Vagina (tissue), 2 donors: ENCODE measurements around the gene DUSP22. TPM values are rescaled to one million over a fixed set of nuclear protein-coding genes. Genes with fewer than 3 reads are reported as not detected.

ENCODE experiments used
- DNase-seq, 2 donors: peaks; one replicate each; pipeline ENCODE4 v3.0.0-alpha.2; 2017; ENCODE audit errors: extremely low spot score in 2 of 2
- H3K27ac ChIP-seq: fragments of 200-600 bp; sonication (generic); one replicate; pipeline ENCODE4 v1.5.1; 2019
- H3K27me3 ChIP-seq: fragments of 200-600 bp; sonication (generic); one replicate; pipeline ENCODE4 v1.5.1; 2019
- H3K36me3 ChIP-seq, 2 donors: fragments of 200-600 bp; sonication (generic); one replicate each; pipeline ENCODE4 v1.5.1; 2017 to 2019
- H3K4me1 ChIP-seq: fragments of 200-600 bp; sonication (generic); one replicate; pipeline ENCODE4 v1.5.1; 2019
- H3K4me3 ChIP-seq, 2 donors: fragments of 200-600 bp; sonication (generic); 1 replicate in 1 of 2; 2 replicates in 1 of 2; pipeline ENCODE4 v1.5.1; 2016 to 2019
- H3K9me3 ChIP-seq: fragments of 200-600 bp; sonication (generic); one replicate; pipeline ENCODE4 v1.5.1; 2019
- POLR2A ChIP-seq, 2 donors: fragments of 450-650 bp; IDR thresholded peaks; one replicate each; pipeline ENCODE4 v1.6.1; 2017; ENCODE audit warnings: antibody characterized with exemption in 2 of 2, mild to moderate bottlenecking in 2 of 2, moderate library complexity in 2 of 2
- POLR2AphosphoS5 ChIP-seq, 2 donors: sonication (generic); formaldehyde crosslinking; IDR thresholded peaks; one replicate each; pipeline ENCODE4 v1.9.0; 2017; ENCODE audit warnings: antibody characterized with exemption in 2 of 2, mild to moderate bottlenecking in 2 of 2, low read depth in 1 of 2; ENCODE audit not compliant: insufficient read depth in 1 of 2
- intact Hi-C: fragments of 100-400 bp; cut with DNase I; formaldehyde crosslinking; loops from one replicate; pipeline ENCODE4 v1.15.1; 2023
- total RNA-seq: library from RNA; depleted of rRNA; stranded (reverse); fragments of >200 nt; gene quantifications from one replicate; pipeline ENCODE4 v1.2.3, GENCODE V29; 2016
- TF ChIP-seq, protein P1 (sequence below), 3 experiments: fragments of 450-650 bp in 2 of 3; fragments of 200-600 bp in 1 of 3; sonication (generic) in 1 of 3; IDR thresholded peaks; one replicate each; pipeline ENCODE4 v1.5.1; 2017 to 2019; ENCODE audit warnings: antibody characterized with exemption in 3 of 3, mild to moderate bottlenecking in 2 of 3, moderate library complexity in 2 of 3

Gene DUSP22
- total RNA-seq, 1 donor from 2014 or later: 57.5 TPM

DNA sequence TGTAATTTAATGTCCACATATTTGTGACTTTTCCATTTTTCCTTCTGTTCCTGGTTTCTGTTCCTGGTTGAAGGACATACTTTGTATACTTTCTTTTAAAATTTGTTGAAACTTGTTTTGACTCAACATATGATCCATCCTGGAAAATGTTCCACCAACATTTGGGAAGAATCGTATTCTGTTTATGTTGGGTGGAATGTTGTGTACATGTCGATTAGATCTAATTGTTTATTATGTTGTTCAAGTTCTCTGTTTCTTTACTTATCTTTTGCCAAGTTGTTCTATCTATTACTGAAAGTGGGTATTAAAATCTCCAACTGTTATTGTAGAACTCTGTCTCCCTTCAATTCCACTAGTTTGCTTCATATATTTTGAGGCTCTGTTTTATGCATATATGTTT is 27.7 kb upstream of the DUSP22 start:
- Histone ChIP-seq H3K36me3 (no peaks in the 10 kb centered on the region), H3K27me3 (no peaks in the 10 kb centered on the region), H3K27ac (no peak overlapping the region), H3K4me3 (no peak overlapping the region), H3K9me3 (no peaks in the 10 kb centered on the region), H3K4me1 (no peaks in the 10 kb centered on the region)
- TF ChIP-seq POLR2A (IDR thresholded peaks at IDR 0.05): no peak
- TF ChIP-seq, protein P1, sequence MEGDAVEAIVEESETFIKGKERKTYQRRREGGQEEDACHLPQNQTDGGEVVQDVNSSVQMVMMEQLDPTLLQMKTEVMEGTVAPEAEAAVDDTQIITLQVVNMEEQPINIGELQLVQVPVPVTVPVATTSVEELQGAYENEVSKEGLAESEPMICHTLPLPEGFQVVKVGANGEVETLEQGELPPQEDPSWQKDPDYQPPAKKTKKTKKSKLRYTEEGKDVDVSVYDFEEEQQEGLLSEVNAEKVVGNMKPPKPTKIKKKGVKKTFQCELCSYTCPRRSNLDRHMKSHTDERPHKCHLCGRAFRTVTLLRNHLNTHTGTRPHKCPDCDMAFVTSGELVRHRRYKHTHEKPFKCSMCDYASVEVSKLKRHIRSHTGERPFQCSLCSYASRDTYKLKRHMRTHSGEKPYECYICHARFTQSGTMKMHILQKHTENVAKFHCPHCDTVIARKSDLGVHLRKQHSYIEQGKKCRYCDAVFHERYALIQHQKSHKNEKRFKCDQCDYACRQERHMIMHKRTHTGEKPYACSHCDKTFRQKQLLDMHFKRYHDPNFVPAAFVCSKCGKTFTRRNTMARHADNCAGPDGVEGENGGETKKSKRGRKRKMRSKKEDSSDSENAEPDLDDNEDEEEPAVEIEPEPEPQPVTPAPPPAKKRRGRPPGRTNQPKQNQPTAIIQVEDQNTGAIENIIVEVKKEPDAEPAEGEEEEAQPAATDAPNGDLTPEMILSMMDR (IDR thresholded peaks at IDR 0.05): no peak
- no peak for TF ChIP-seq POLR2AphosphoS5 (IDR thresholded peaks at IDR 0.05; ENCODE audit: insufficient read depth in 1 of 2, low read depth in 1 of 2)
- intact Hi-C loops: no loop called here
- no peak for DNase-seq

DNA sequence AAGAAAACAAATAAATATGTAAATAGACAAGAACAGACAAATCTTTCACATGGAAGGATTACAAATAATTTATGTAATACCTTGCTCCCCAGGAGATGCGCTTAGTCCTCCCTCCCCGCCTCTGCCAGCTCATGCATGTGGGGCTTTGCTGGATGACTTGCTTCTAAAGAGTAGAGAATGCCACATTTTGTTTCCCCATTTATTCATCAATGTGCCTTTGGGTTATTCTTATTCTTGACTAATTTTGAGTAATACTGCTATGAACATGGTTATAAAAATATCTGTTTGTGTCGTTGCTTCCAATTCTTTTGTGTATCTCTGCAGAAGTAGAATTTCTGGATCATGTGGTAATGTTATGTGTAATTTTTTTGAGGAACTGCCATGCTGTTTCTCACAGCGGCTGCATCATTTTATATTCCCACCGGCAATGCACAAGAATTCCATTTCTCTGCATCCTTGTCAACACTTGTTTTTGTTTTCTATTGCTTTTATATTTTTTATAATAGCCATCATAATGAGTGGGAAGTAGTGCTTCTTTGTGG is 23.8 kb upstream of the DUSP22 start:
- TF ChIP-seq POLR2AphosphoS5 (IDR thresholded peaks at IDR 0.05; ENCODE audit: insufficient read depth in 1 of 2, low read depth in 1 of 2) (no peak), POLR2A (IDR thresholded peaks at IDR 0.05) (no peak)
- TF ChIP-seq, protein P1 (IDR thresholded peaks at IDR 0.05): no peak
- Histone ChIP-seq H3K9me3 (no peaks in the 10 kb centered on the region), H3K4me1 (no peaks in the 10 kb centered on the region), H3K27me3 (no peaks in the 10 kb centered on the region), H3K36me3 (no peaks in the 10 kb centered on the region), H3K27ac (no peak overlapping the region), H3K4me3 (no peak overlapping the region)
- intact Hi-C loops: no loop called here
- no peak for DNase-seq

DNA sequence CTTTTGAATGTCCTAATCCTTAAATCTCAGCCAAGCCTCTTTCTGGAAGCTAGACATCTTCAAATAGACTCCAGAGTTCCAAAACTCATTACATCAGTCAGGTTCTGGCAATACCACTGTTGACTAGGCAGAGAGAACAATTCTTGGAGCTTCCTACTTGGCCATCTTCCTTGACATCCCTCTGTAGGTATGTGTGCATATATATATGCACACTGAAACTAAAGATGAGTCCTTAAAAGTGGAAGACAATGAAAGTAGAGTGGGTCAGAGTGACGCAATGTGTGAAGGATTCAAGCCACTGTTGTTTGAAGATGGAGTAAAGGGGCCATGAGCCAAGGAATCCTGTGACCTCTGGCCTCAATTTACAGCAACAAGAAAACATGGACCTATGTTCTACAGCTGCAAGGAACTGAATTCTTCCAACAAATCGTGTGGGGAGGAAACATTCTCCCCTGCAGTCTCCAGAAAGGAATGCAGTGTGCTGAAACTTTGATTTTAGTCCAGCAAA is 18.7 kb upstream of the DUSP22 start:
- peak in 1 of 2 donors; percentile 84 for DNase-seq
- Histone ChIP-seq H3K36me3 (no peaks in the 10 kb centered on the region), H3K27me3 (no peaks in the 10 kb centered on the region), H3K9me3 (no peaks in the 10 kb centered on the region), H3K4me1 (no peaks in the 10 kb centered on the region), H3K27ac (no peak overlapping the region), H3K4me3 (no peak overlapping the region)
- intact Hi-C loops: no loop called here
- TF ChIP-seq POLR2AphosphoS5 (IDR thresholded peaks at IDR 0.05; ENCODE audit: insufficient read depth in 1 of 2, low read depth in 1 of 2) (no peak), POLR2A (IDR thresholded peaks at IDR 0.05) (no peak)
- TF ChIP-seq, protein P1 (IDR thresholded peaks at IDR 0.05): no peak

DNA sequence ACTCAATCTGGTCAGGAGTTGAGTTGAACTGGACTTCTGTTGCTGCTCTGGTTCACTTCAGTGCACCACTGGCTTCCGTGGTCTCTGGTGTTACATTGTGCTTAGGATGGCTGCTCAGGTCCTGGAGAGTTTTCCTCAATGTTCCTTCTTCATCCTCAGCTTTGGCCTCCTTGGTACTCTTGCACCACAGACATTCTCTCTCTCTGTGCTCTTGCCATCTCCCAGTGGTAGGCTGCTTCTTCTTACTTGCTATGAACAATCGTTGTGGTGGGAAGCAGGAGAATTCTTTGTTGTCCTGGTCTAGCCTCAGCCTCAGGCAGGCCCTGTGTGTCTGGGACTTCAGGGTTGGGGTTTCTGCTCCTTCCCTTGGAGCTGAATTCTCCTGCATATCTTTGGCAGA is 14.5 kb upstream of the DUSP22 start:
- TF ChIP-seq POLR2AphosphoS5 (IDR thresholded peaks at IDR 0.05; ENCODE audit: insufficient read depth in 1 of 2, low read depth in 1 of 2): no peak
- no peak for TF ChIP-seq POLR2A (IDR thresholded peaks at IDR 0.05)
- TF ChIP-seq, protein P1 (IDR thresholded peaks at IDR 0.05): no peak
- intact Hi-C loops: no loop called here
- peak in 1 of 2 donors; percentile 72 for DNase-seq
- Histone ChIP-seq H3K27me3 (no peaks in the 10 kb centered on the region), H3K36me3 (no peaks in the 10 kb centered on the region), H3K4me1 (no peaks in the 10 kb centered on the region), H3K9me3 (no peaks in the 10 kb centered on the region), H3K27ac (no peak overlapping the region), H3K4me3 (no peak overlapping the region)

DNA sequence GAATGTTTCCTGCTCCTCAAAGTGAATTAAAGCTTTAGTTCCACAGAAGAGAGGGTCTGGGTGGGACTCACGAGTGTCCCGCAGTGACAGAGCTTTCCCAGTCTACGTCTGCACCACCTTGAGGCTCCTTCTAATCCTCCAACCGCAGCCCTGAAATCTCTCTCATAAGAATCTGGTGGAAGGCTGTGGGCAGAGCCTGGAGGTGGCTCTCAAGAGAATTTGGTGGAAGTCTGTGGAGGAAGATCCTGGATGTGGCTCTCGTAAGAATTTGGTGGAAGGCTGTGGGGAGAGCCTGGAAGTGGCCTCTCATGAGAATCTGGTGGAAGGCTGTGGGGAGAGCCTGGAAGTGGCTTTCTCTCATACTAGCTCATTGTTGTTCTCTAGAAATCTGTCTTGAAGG is 13.8 kb upstream of the DUSP22 start:
- Histone ChIP-seq H3K36me3 (no peaks in the 10 kb centered on the region), H3K4me3 (no peak overlapping the region), H3K4me1 (no peaks in the 10 kb centered on the region), H3K27me3 (no peaks in the 10 kb centered on the region), H3K9me3 (no peaks in the 10 kb centered on the region), H3K27ac (no peak overlapping the region)
- peak in 1 of 2 donors; percentile 71 for DNase-seq
- TF ChIP-seq, protein P1 (IDR thresholded peaks at IDR 0.05): no peak
- TF ChIP-seq POLR2AphosphoS5 (IDR thresholded peaks at IDR 0.05; ENCODE audit: insufficient read depth in 1 of 2, low read depth in 1 of 2) (no peak), POLR2A (IDR thresholded peaks at IDR 0.05) (no peak)
- intact Hi-C loops: no loop called here
